HG02763 (cell line): Measurements from ENCODE around the gene NR2C2.

Source experiments
- ATAC-seq: cut with Tn5 transposase; IDR thresholded peaks from one replicate; pipeline ENCODE4 v1.9.1; 2021; ENCODE audit warnings: mild to moderate bottlenecking, moderate library complexity; ENCODE audit not compliant: unreplicated experiment

NR2C2 gene

DNA sequence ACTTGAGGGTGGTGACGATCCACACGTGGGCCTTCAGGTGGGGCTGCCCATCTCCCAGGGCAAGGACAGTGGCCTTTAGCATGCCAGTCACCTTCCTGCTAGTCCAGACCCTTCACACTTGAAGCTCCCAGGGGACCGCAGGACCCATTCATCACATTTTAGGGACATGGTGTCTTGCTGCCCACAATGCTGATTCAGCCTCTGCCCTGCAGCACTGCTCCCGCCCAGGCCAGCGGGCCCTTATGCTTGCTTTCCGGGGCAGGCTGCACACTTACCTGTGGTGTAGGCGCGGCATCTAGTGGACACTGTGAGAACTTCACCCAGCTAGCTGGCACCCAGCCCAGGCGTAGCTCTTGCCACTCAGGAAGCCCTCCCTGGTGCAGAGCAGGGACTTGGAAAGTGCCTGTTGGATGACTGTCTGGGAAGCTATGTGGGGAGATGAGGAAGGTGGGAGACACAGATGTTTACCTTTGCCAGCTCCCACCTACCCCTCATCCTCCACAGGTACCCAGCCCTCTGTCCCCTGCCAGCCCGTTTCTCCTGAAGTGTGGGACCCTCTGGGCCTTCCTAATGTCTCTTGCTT, 26.3 kb upstream of the NR2C2 start:
- peak; percentile 69 for ATAC-seq

DNA sequence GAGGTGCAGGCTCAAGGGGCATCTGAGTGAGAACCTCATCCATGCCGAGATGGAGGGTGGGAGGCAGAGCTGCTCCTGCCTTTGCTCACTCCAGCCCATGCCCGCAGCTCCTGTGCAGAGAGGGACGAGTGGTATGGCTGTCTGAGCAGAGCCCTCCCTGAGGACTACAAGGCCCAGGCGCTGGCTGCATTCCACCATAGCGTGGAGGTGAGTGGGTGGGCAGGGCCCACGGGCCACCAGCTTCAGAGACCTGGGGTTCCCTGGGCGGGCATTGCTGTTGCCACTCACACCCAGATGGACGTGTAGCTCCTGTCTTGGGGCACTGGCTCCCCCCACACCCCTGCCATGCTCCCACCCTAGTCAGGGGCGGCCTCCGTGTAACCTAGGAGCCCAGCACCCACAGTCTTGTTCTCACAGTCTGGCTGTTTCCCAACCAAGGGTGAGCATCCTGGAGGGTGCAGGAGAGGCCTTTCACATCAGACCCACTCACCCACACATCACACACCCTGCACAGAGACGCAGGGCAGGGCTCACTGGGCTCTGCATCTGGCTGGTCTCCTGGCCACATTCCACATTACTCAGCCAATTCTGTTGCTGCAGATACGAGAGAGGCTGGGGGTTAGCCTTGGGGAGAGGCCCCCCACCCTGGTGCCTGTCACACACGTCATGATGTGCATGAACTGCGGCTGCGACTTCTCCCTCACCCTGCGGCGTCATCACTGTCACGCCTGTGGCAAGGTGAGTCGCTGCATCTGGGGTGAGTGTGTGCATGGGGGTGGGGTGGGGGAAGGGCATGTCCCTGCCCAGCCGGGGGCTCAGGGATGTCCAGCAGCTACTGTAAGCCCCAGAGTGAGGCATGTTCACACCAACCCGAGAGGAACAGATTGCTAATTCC, 25.3 kb upstream of the NR2C2 start:
- ATAC-seq, result no peak

DNA sequence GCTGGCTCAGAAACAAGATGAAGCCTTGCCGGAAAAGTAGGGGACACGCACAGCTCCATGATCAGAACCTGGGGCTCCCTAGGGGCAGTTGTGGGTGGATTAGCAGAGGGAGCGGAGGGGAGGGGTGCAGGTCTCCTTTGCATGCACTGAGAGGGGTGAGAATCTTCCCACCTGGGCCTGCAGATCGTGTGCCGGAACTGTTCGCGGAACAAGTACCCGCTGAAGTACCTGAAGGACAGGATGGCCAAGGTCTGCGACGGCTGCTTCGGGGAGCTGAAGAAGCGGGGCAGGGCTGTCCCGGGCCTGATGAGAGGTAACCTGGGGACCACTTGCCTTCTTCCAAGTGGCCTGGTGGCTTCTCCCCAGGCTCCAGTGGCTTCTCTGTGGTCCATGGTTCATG, 24.5 kb upstream of the NR2C2 start:
- no peak for ATAC-seq

DNA sequence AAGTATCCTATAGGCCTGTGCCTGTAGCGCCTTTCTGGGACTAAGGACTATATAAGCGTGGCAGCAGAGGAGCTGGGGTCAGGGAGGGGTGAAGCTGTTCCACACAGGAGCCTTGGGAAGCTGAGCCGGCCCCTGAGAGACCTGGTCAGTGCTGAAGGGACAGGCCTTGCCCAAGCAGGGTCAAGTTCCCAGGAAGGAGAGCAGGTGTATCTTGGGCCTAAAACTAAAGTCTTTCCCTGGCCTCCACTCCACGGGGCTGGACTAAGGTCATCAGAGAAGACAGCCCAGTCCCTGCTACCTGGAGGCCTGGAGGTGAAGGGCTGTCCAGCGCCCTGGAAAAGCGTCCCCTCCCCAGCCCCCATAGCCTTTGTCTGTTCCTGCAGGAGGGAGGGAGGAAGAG, 23.9 kb upstream of the NR2C2 start:
- ATAC-seq, result no peak

DNA sequence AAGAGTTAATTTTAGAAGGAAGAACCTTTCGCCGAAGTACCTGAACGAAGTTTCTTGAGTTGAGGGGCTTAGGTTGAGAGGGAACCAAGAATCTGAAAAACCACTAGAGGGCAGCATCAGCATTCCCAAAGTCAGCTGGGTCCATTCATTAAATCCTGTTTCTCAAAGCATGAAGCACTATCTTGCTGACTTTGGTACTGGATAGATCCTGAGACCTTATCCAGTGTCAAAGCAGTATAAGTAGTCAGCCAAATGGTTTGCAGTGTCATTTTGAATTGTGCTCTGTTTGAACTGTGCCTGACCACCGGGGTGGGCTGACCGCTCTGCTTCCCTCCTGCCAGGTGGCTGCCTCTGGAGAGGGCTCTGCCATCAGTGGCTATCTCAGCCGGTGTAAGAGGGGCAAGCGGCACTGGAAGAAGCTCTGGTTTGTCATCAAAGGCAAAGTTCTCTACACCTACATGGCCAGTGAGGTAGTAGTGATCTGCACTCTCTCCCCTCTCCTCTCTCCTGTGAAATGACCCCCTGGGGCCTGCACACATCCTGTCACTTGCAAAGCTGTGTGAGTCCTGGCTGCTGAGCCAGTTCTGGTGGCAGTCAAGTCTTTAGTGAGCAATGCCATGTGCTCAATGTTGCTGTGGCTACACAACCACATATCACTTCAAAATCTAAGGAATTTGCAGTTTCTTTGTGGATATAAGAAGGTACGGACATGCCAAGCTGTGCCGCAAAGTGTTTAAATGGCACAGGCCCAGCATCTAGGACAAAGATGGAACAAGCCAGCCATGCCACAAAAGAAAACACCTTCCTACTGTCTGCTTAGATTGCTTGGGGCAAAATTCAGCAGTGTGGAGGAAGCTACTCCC, 21.4 kb upstream of the NR2C2 start:
- ATAC-seq, result no peak

DNA sequence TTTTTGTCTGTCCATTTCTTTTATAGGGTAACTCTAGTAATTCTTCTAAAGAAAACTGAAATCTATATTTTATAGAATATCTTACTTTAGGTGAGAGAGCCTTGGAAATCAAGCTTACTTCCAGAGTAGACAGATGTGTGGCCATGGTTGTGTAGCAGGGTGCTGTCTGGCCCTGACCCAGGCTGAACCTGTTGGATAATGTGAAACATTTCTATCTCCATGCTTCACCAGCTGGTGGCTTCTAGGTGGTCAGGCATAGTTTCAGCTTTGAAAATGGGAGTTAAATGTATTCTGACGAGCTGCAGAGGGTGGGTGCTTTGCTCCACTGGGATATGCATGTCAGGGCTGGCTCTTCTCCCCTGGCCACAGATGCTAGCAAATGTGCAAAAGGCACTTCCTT, 20.8 kb upstream of the NR2C2 start:
- no peak for ATAC-seq

DNA sequence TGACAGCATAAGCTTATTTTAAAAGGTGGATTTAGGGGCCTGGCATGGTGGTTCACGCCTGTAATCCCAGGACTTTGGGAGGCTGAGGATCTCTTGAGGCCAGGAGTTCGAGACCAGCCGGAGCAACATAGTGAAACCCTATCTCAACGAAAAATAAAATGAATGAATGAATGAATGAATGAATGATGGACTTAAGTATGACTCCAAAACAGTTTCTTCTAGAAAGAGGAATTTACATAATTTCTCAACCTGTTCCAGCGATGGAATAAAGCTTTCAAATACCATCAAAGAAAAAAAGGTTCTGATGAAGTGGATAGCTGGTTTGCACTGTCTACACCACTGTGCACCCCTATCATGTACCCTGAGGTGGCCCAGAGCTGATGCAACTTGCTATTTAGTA, 20.1 kb upstream of the NR2C2 start:
- no peak for ATAC-seq

DNA sequence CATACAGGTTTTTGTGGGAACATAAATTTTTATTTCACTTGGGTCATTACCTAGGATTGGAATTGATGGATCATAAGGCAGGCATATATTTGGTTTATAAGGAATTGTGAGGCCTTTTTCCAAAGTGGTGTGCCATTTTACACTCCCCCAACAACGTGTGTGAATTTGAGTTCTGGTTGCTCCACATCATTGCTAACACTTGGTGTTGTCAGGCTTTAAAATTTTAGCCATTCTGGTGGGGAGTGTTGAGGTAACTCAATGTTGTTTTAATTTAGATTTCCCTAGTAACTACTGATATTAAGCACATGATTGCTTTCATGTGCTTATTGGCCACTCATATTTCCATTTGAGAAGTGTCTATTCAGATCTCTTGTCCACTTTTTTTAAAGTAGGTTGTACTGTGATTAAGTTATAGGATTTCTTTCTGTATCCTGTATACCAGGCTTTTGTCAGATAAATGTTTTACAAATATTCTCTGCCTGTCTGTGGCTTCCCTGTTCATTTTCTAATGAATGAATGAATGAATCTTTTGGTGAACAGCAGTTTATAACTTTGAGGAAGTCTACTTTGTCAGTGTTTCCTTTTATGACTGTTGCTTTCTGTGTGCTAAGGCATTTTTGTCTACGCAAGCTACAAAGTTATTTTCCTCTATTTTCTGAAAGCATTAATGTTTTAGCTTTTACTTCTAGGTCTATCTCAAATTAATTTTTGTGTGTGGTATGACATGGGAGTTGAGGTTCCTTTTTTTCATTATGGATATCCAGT, 17.9 kb upstream of the NR2C2 start:
- no peak for ATAC-seq

DNA sequence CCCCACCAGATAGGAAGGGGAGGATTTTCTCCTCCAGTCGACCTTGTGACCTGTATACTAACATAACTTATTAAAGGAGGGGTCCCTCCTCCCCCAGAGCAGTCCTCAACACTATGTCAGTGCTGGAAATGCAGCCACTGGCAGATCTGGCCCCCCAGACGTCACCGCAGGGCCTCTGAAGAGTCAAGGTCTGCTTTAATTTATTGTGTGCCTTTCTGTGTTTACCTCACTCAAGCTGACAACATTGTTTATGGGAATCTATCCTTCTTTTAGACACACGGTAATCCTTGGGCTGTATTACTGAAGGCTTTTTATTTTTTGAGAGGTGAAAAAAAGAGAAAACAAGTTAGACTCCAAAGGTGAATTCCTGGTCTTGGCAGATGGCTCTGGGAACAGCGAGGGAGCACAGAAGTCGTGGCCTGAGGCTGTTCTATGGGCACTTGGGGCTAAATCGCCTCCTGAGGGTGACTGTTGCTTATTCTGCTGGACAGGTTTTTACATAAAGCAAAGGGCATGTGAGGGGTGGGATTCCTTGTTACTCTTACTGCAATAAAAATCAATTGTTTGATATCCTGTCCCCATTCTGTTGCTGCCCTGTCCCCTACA, 13.5 kb upstream of the NR2C2 start:
- ATAC-seq, result no peak

DNA sequence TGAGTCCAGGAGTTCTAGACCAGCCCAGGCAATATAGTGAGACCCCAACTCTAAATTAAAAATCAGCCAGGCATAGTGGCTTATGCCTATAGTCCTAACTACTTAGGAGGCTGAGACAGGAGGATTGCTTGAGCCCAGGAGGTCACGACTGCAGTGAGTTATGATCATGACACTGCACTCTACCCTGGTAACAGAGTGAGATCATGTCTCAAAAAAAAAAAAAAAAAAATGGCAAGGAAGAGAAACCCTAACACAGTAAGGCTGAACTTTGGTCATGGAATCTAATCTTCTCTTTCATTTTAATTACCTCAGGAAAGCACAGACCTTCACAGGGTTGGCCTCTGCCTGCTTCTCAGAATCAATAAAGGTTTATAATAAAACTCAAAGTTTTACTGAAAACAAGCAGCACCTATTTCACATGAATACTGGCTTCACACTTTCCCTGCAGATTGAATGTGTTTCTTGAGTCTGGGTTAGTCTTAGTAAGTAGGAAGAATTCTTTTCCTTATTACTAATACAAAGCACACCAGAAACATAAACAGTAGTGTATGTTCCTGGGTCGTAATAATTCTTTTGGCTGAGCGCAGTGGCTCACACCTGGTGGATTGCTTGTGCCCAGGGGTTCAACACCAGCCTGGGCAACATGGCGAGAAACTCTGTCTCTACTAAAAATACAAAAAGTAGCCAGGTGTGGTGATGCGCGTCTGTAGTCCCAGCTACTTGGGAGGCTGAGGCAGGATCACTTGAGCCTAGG, 11.6 kb upstream of the NR2C2 start:
- no peak for ATAC-seq

DNA sequence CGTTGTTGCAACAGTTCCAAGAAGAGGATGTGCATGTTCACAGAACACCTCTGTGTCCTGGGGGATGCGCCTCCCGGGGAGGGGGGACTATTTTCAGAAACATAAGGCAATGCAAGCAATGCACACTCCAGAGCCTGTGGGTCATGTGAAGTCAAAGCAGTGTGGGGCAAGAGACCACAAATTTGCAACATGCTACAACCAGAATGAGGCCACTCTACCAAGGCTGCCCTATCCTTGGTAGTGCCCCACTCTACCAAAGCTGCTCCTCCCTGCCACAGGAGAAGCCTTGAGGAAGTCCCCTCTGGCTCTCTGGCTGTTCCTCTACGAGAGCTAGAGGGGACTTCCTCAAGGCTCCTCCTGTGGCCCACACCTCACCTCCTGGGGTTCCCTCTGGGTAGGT, 8.4 kb upstream of the NR2C2 start:
- ATAC-seq, result no peak

DNA sequence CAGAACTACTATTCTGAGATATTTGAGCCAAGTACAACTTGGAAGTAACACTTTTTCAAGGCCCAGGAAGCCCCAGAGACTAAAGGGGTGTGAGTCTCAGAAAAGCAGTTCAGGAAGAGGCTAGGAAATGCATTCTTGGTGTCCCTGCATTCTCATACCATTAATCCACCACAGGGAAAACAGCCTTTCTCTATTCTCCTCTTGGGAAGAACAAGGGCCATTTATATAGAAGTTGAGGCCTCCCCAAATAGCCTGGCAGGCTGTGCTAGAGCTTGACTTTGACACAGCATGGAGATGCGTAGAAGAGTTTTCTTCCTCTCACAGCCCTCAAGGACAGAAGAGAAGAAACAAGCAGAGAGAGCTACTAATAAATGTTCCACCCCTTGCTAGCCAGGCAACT, 5.5 kb upstream of the NR2C2 start:
- ATAC-seq, result no peak

DNA sequence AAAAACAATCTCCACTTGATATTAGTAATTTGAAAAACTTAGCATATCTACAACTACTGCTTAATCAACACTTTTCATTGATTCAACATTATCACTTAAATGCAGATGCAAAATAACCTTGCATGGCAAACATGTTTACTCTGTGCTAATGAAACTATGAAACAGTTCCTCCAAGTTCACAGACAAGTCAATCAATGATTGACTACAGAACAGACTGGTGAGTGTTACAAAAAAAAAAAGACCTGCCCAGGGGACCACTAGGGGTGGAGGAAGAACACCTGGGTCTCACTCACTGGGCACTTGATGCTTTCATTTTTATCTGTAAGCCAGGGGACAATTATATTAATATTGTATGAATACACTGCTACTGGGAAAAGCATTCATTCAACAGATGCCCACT, 4.3 kb upstream of the NR2C2 start:
- ATAC-seq, result peak; percentile 12

DNA sequence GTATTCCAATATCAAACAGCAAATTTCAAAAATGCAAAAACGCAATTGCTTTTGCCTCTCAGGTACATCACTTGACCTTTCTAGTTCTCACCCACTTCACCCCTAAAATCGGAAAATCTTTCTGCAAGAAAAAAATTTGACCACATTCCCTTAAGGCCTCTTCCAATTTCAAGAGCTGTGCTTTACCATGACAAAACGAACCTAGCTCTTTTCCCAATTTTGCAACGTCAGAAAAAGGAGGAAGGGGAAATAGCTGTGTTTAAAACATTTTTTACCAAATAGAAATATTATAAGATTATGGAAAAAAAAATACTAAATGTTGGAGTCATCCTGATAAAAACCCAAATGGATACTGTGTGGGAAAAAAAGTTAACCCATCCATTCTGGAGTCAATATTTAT, 1.1 kb upstream of the NR2C2 start:
- no peak for ATAC-seq

DNA sequence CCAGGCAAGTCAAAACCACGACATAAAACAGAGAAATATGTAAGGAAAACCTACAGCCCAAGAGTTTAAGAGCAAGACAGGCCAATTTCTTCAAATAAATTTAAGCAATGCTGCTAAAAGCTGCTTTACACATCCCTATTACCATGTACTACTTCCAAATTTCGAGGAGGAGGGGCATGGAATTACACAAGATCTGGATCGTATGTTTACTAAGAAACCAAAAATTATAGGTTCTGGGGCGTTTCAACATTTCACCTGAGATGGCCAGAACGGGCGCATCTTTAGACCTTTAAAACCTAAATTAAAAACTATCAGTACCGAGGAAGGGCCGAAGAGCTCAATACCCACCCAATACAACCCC, 664 bp upstream of the NR2C2 start:
- ATAC-seq, result no peak

DNA sequence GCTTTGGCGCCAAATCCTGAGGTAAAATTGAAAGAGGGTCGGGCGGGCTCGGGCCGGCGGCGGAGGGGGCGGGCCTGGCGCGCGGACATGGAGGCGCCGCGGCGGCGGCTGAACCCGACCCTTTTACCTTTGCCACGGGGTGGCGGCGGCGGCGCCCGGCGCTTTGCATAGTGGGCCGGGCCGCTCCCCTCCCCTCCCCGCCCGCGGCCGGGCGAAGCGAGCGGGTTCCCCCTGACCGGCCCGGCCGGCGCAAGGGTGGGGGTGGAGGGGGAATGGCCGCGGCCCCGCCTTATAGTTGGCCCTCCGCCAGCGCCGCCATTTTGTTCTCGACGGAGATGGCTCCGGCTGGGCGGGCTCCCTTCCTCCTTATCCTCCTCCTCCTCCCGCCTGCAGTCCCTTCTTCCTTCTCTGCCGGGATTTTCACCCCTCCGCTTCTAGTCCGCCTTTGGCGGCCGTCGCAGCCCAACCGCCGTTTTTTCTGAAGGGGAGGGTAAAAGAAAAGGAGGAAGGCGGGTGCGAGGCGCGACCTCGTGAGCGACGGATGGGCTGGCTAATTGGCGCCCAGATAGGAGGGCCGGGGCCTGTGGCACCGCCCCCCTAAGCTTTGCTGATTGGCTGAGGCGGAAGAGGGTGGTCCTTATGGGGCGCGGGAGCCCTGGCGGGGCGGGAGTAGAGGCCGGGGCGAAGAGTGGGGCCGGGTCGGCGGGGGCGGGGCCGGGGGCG, 664 bp downstream of the NR2C2 start:
- peak; percentile 85 for ATAC-seq

DNA sequence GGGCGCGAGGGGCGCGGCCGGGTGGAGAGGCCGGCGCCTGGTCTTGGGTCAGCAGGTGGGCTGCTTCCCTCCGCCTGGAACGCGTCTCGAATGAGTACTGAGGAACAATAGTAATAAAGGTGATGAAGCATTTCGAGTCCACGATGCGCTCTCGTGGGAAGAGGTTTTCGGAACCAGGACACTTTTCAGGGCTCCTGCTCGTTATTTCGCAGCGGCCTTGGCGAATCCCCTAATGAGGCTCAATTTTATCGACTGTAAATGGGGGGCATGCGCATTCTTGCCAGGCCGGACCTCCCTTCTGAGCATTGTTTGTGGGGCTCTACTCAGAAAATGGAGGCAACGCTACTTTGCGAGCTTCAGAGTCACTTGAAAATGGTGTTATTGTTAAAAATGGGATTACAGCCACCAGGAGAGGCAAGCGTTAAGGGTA, 1.2 kb downstream of the NR2C2 start:
- ATAC-seq, result no peak

DNA sequence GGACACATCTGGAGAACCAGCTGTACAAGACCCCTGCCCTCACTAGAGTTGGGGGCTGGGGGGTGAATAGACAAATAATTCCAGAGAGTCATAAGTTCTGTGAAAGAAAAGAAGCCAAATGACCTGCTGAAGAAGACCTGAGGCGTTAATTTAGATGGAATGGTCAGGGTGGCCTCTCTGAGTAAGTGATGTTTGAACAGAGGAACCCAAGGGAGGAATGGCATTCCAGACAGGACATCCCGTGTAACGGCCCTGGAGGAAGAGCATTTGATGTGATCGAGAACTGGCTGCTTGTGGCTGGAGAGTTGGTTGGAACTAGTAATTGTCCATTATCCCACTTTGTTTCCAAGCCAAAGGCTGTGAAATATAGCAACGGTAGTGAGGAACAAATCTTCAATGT, 1.7 kb downstream of the NR2C2 start:
- no peak for ATAC-seq

DNA sequence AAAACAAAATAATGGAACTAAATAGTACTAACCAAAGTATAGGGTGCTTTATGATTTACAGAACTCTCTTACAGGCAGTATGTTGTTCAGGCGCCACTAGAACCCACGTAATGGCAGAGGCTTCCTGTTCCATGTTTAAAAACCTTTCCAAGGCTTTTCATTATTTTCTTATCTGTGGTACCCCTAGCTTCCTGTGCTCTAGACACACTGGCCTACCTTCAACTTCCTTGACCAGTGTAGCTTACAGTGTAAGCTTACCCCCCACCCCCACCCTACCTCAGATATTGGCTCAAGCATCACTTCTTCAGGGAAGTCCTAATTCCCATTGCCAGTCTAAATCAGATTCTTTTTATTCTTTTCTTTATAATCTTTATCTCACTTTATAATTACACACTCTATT, 2.9 kb downstream of the NR2C2 start:
- no peak for ATAC-seq
